K562 (cell line): ENCODE measurements around the gene PARP9. TPM values are rescaled to one million over a fixed set of nuclear protein-coding genes. Genes with fewer than 3 reads are reported as not detected.

ENCODE experiments used
- PHF20 ChIP-seq: fragments of 450-650 bp; IDR thresholded peaks from 2 replicates; pipeline ENCODE4 v1.6.1; 2018; ENCODE audit not compliant: partially characterized antibody
- RBM14 ChIP-seq: fragments of 200-400 bp; formaldehyde crosslinking; IDR thresholded peaks from 2 replicates; pipeline ENCODE4 v1.6.1; 2018; ENCODE audit warnings: low read depth, mild to moderate bottlenecking, low read length, moderate library complexity, borderline replicate concordance; ENCODE audit not compliant: insufficient read depth
- SMAD2 ChIP-seq: fragments of 150-350 bp; IDR thresholded peaks from 2 replicates; pipeline ENCODE4 v1.6.1; 2014; ENCODE audit warnings: low read depth, mild to moderate bottlenecking, low read length
- polyA plus RNA-seq, 8 experiments: library from polyadenylated mRNA; depleted of rRNA in 4 of 8; stranded (reverse) in 5 of 8; unstranded in 3 of 8; fragments of >200 nt; fragmentation: Nextera tagmentation in 2 of 8; fragmentation: Illumina TruSeq in 1 of 8; extraction: Ambion mirVana in 2 of 8; extraction: Trizol in 1 of 8; gene quantifications; 2 replicates each; pipeline versions ENCODE4 v1.2.1 to v1.2.3, GENCODE V29; 2011 to 2014; ENCODE audit warnings: inconsistent platforms in 1 of 8, missing spikeins in 1 of 8
- total RNA-seq, 7 experiments: library from RNA; depleted of rRNA in 6 of 7; stranded (reverse); fragments of >200 nt in 6 of 7; fragmentation: Illumina TruSeq in 2 of 7; extraction: Trizol in 2 of 7; gene quantifications; 2 replicates each; pipeline versions ENCODE4 v1.2.1 to v1.2.3, GENCODE V29; 2011 to 2021; ENCODE audit warnings: low replicate concordance in 1 of 7
- TF ChIP-seq, protein P1 (sequence below), 2 experiments: fragments of 450-650 bp in 1 of 2; sonication (generic) in 1 of 2; formaldehyde crosslinking in 1 of 2; IDR thresholded peaks; 2 replicates each; pipeline versions ENCODE4 v1.7.1 to v1.9.0; 2016 to 2022; ENCODE audit warnings: inconsistent platforms in 1 of 2, mild to moderate bottlenecking in 1 of 2, missing genetic modification reagents in 1 of 2
- TF ChIP-seq, protein P2 (sequence below), 2 experiments: fragments of 450-650 bp; IDR thresholded peaks; 2 replicates each; pipeline ENCODE4 v1.6.1; 2016; ENCODE audit warnings: mild to moderate bottlenecking in 2 of 2, borderline replicate concordance in 1 of 2, low read depth in 1 of 2, moderate library complexity in 1 of 2
- TF ChIP-seq, protein P3 (sequence below): fragments of 200-800 bp; sonication (Bioruptor generic); IDR thresholded peaks from 2 replicates; pipeline ENCODE4 v1.6.1; 2017; ENCODE audit warnings: missing genetic modification characterization, missing compliant biosample characterization

The PARP9 gene
- total and polyA plus RNA-seq, 9 of the 15 experiments (the other 6 are each of a cell fraction or from before 2014, with no cell fraction given) = 2.1 to 4.8 (median 3.4) TPM

DNA sequence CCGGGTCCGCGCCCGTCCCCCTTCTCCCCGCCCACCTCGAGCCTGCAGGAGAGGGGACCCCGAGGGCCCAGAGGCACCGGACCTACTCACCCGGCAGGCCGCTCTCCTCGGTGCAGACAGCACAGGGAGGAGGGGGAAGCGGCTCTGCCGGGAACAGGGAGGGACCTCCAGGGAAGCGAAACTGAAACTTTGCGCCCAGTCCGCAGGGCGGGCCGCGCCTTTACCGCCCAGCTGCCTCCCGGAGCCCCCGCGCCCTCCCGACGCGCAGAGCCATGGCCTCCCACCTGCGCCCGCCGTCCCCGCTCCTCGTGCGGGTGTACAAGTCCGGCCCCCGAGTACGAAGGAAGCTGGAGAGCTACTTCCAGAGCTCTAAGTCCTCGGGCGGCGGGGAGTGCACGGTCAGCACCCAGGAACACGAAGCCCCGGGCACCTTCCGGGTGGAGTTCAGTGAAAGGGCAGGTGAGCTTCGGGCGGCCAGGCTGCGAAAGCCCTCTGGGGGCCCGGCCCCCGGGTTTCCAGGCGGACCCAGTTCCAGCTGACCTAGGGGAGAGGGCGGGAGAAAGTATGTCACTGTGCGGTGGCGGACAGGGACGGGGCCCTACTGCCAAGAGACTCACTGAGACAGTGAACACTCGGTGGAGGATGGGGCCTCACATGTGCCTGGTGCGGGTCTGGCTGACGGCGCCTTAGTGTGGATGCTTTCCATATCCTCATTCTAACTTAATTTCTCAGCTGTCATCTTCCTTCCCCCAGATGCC, at the start of gene PARP9, which contains the start of gene DTX3L (continued):
- TF ChIP-seq, protein P1, sequence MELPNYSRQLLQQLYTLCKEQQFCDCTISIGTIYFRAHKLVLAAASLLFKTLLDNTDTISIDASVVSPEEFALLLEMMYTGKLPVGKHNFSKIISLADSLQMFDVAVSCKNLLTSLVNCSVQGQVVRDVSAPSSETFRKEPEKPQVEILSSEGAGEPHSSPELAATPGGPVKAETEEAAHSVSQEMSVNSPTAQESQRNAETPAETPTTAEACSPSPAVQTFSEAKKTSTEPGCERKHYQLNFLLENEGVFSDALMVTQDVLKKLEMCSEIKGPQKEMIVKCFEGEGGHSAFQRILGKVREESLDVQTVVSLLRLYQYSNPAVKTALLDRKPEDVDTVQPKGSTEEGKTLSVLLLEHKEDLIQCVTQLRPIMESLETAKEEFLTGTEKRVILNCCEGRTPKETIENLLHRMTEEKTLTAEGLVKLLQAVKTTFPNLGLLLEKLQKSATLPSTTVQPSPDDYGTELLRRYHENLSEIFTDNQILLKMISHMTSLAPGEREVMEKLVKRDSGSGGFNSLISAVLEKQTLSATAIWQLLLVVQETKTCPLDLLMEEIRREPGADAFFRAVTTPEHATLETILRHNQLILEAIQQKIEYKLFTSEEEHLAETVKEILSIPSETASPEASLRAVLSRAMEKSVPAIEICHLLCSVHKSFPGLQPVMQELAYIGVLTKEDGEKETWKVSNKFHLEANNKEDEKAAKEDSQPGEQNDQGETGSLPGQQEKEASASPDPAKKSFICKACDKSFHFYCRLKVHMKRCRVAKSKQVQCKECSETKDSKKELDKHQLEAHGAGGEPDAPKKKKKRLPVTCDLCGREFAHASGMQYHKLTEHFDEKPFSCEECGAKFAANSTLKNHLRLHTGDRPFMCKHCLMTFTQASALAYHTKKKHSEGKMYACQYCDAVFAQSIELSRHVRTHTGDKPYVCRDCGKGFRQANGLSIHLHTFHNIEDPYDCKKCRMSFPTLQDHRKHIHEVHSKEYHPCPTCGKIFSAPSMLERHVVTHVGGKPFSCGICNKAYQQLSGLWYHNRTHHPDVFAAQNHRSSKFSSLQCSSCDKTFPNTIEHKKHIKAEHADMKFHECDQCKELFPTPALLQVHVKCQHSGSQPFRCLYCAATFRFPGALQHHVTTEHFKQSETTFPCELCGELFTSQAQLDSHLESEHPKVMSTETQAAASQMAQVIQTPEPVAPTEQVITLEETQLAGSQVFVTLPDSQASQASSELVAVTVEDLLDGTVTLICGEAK (IDR thresholded peaks at IDR 0.05) = peak; percentile 48; the same call in 1 of the 2 replicates
- TF ChIP-seq, protein P1 (CRISPR knock-in tag; IDR thresholded peaks at IDR 0.05) = no peak
- TF ChIP-seq SMAD2 (no peak), RBM14 (no peak), PHF20 (peak; percentile 34)
- TF ChIP-seq, protein P2, sequence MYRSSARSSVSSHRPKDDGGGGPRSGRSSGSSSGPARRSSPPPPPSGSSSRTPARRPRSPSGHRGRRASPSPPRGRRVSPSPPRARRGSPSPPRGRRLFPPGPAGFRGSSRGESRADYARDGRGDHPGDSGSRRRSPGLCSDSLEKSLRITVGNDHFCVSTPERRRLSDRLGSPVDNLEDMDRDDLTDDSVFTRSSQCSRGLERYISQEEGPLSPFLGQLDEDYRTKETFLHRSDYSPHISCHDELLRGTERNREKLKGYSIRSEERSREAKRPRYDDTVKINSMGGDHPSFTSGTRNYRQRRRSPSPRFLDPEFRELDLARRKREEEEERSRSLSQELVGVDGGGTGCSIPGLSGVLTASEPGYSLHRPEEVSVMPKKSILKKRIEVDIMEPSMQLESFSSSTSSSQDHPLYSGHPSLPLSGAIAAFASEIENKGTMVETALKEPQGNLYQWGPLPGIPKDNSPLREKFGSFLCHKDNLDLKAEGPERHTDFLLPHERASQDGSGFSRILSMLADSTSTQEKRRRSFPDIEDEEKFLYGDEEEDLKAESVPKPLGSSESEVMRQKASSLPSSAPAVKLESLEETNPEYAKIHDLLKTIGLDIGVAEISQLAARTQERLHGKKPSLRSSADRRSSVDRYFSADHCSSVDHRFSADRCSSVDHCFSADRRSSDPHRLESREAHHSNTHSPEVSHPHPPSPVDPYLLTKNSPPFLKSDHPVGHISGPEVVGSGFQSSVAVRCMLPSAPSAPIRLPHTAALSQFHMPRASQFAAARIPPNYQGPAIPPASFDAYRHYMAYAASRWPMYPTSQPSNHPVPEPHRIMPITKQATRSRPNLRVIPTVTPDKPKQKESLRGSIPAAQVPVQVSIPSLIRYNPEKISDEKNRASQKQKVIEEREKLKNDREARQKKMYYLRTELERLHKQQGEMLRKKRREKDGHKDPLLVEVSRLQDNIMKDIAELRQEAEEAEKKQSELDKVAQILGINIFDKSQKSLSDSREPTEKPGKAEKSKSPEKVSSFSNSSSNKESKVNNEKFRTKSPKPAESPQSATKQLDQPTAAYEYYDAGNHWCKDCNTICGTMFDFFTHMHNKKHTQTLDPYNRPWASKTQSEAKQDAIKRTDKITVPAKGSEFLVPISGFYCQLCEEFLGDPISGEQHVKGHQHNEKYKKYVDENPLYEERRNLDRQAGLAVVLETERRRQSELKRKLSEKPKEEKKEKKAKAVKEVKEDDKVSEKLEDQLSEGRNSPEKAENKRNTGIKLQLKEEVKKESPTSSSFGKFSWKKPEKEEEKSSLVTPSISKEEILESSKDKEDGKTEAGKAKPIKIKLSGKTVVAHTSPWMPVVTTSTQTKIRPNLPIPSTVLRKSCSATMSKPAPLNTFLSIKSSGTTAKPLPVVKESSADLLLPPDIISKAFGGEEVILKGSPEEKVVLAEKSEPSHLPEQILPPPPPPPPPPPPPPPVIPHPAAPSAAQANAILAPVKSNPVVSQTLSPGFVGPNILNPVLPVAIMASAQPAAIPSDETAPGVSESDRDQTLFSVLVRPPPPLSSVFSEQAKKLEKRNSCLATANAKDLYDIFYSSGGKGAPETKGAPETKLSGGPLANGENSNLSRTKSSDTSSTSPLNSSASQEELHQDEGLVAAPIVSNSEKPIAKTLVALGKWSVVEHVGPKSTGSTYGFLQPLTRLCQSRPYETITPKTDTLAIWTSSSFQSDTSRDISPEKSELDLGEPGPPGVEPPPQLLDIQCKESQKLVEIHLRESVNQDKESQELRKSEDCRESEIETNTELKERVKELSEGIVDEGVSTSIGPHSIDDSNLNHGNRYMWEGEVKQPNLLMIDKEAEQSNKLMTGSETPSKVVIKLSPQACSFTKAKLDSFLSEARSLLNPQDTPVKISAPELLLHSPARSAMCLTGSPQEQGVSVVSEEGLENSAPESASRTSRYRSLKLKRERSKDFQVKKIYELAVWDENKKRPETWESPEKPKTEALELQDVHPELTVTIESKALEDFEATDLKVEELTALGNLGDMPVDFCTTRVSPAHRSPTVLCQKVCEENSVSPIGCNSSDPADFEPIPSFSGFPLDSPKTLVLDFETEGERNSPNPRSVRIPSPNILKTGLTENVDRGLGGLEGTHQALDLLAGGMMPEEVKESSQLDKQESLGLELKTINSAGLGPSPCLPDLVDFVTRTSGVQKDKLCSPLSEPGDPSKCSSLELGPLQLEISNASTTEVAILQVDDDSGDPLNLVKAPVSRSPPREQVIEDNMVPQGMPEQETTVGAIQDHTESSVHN (IDR thresholded peaks at IDR 0.05; ENCODE audit: borderline replicate concordance in 1 of 2, low read depth in 1 of 2) = 0 out of 4 replicates have a peak, but pooled peaks of 1 of the 2 experiments have one; percentile 20
- TF ChIP-seq, protein P3, sequence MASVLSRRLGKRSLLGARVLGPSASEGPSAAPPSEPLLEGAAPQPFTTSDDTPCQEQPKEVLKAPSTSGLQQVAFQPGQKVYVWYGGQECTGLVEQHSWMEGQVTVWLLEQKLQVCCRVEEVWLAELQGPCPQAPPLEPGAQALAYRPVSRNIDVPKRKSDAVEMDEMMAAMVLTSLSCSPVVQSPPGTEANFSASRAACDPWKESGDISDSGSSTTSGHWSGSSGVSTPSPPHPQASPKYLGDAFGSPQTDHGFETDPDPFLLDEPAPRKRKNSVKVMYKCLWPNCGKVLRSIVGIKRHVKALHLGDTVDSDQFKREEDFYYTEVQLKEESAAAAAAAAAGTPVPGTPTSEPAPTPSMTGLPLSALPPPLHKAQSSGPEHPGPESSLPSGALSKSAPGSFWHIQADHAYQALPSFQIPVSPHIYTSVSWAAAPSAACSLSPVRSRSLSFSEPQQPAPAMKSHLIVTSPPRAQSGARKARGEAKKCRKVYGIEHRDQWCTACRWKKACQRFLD (CRISPR knock-in tag) = no peak
